ENCODE measurements around the gene DPP10. TPM values are rescaled to one million over a fixed set of nuclear protein-coding genes. Genes with fewer than 3 reads are reported as not detected.
A peak's percentile ranks its signal among the peaks of the same experiment; 100 is the strongest.

Gene DPP10
- total and polyA plus RNA-seq, 2 of the 13 experiments (the other 11 are each of a cell fraction or from before 2014, with no cell fraction given) = 0.95 to 1.7 TPM

- TF ChIP-seq SOX13 (IDR thresholded peaks at IDR 0.05) = no peak
- peak in 1 of 2 experiments; percentile 54; a peak in 2 of 4 replicates for TF ChIP-seq SOX13 (CRISPR knock-in tag; conservative IDR thresholded peaks at IDR 0.05 in 1 of 2, IDR thresholded peaks at IDR 0.05 in 1 of 2)
- no peak for TF ChIP-seq ZNF713 (CRISPR knock-in tag; IDR thresholded peaks at IDR 0.05)
- TF ChIP-seq ZBTB3 (CRISPR knock-in tag; IDR thresholded peaks at IDR 0.05; ENCODE audit: borderline replicate concordance, low read depth) = no peak
- TF ChIP-seq KAT8 (CRISPR knock-in tag; IDR thresholded peaks at IDR 0.05) = no peak
- TF ChIP-seq, protein P1, sequence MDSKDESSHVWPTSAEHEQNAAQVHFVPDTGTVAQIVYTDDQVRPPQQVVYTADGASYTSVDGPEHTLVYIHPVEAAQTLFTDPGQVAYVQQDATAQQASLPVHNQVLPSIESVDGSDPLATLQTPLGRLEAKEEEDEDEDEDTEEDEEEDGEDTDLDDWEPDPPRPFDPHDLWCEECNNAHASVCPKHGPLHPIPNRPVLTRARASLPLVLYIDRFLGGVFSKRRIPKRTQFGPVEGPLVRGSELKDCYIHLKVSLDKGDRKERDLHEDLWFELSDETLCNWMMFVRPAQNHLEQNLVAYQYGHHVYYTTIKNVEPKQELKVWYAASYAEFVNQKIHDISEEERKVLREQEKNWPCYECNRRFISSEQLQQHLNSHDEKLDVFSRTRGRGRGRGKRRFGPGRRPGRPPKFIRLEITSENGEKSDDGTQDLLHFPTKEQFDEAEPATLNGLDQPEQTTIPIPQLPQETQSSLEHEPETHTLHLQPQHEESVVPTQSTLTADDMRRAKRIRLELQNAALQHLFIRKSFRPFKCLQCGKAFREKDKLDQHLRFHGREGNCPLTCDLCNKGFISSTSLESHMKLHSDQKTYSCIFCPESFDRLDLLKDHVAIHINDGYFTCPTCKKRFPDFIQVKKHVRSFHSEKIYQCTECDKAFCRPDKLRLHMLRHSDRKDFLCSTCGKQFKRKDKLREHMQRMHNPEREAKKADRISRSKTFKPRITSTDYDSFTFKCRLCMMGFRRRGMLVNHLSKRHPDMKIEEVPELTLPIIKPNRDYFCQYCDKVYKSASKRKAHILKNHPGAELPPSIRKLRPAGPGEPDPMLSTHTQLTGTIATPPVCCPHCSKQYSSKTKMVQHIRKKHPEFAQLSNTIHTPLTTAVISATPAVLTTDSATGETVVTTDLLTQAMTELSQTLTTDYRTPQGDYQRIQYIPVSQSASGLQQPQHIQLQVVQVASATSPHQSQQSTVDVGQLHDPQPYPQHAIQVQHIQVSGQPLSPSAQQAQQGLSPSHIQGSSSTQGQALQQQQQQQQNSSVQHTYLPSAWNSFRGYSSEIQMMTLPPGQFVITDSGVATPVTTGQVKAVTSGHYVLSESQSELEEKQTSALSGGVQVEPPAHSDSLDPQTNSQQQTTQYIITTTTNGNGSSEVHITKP (CRISPR knock-in tag; IDR thresholded peaks at IDR 0.05; ENCODE audit: low read depth) = no peak
- TF ChIP-seq TOE1 (CRISPR knock-in tag; IDR thresholded peaks at IDR 0.05) = no peak
- TF ChIP-seq, protein P2, sequence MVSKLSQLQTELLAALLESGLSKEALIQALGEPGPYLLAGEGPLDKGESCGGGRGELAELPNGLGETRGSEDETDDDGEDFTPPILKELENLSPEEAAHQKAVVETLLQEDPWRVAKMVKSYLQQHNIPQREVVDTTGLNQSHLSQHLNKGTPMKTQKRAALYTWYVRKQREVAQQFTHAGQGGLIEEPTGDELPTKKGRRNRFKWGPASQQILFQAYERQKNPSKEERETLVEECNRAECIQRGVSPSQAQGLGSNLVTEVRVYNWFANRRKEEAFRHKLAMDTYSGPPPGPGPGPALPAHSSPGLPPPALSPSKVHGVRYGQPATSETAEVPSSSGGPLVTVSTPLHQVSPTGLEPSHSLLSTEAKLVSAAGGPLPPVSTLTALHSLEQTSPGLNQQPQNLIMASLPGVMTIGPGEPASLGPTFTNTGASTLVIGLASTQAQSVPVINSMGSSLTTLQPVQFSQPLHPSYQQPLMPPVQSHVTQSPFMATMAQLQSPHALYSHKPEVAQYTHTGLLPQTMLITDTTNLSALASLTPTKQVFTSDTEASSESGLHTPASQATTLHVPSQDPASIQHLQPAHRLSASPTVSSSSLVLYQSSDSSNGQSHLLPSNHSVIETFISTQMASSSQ (IDR thresholded peaks at IDR 0.05; ENCODE audit: low read depth) = no peak
- TF ChIP-seq, protein P2 (CRISPR knock-in tag; IDR thresholded peaks at IDR 0.05; ENCODE audit: borderline replicate concordance) = 0 out of 2 replicates have a peak, but pooled peaks have one; percentile 18
- TF ChIP-seq CBFB (CRISPR knock-in tag; IDR thresholded peaks at IDR 0.05) = no peak
- TF ChIP-seq SALL2 (CRISPR knock-in tag; IDR thresholded peaks at IDR 0.05) = no peak
- TF ChIP-seq, protein P3, sequence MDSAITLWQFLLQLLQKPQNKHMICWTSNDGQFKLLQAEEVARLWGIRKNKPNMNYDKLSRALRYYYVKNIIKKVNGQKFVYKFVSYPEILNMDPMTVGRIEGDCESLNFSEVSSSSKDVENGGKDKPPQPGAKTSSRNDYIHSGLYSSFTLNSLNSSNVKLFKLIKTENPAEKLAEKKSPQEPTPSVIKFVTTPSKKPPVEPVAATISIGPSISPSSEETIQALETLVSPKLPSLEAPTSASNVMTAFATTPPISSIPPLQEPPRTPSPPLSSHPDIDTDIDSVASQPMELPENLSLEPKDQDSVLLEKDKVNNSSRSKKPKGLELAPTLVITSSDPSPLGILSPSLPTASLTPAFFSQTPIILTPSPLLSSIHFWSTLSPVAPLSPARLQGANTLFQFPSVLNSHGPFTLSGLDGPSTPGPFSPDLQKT (CRISPR knock-in tag; IDR thresholded peaks at IDR 0.05; ENCODE audit: borderline replicate concordance) = no peak
- TF ChIP-seq RARG (CRISPR knock-in tag; IDR thresholded peaks at IDR 0.05; ENCODE audit: low read depth) = no peak
- no peak for TF ChIP-seq ZNF784 (CRISPR knock-in tag; IDR thresholded peaks at IDR 0.05; ENCODE audit: borderline replicate concordance)
- TF ChIP-seq, protein P4, sequence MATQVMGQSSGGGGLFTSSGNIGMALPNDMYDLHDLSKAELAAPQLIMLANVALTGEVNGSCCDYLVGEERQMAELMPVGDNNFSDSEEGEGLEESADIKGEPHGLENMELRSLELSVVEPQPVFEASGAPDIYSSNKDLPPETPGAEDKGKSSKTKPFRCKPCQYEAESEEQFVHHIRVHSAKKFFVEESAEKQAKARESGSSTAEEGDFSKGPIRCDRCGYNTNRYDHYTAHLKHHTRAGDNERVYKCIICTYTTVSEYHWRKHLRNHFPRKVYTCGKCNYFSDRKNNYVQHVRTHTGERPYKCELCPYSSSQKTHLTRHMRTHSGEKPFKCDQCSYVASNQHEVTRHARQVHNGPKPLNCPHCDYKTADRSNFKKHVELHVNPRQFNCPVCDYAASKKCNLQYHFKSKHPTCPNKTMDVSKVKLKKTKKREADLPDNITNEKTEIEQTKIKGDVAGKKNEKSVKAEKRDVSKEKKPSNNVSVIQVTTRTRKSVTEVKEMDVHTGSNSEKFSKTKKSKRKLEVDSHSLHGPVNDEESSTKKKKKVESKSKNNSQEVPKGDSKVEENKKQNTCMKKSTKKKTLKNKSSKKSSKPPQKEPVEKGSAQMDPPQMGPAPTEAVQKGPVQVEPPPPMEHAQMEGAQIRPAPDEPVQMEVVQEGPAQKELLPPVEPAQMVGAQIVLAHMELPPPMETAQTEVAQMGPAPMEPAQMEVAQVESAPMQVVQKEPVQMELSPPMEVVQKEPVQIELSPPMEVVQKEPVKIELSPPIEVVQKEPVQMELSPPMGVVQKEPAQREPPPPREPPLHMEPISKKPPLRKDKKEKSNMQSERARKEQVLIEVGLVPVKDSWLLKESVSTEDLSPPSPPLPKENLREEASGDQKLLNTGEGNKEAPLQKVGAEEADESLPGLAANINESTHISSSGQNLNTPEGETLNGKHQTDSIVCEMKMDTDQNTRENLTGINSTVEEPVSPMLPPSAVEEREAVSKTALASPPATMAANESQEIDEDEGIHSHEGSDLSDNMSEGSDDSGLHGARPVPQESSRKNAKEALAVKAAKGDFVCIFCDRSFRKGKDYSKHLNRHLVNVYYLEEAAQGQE (IDR thresholded peaks at IDR 0.05; ENCODE audit: borderline replicate concordance in 1 of 2, low read depth in 1 of 2, low read length in 2 of 2) = no peak; a peak in 1 of 4 replicates
- no peak for TF ChIP-seq JDP2 (CRISPR knock-in tag; IDR thresholded peaks at IDR 0.05; ENCODE audit: borderline replicate concordance)
Measured at GRCh38 chr2:114550364-114550763, 107.9 kb downstream of the DPP10 start (continued).

Data from HepG2 (cell line).